Smooth muscle cell (in vitro differentiated cells): ENCODE data around the gene SRPX2. TPM values are rescaled to one million over a fixed set of nuclear protein-coding genes. Genes with fewer than 3 reads are reported as not detected.

Experiments
- DNase-seq: peaks from one replicate; lab custom pipeline; 2025; ENCODE audit not compliant: unreplicated experiment; lab: John Stamatoyannopoulos, UW
- H2AFZ ChIP-seq: fragments of 200-600 bp; sonication (generic); 2 replicates; pipeline ENCODE4 v1.6.0; 2016; ENCODE audit warnings: antibody characterized with exemption, low read depth, mild to moderate bottlenecking
- H3F3A ChIP-seq: fragments of 200-600 bp; sonication (generic); 2 replicates; pipeline ENCODE4 v1.6.0; 2017; ENCODE audit warnings: antibody characterized with exemption, low read depth
- H3K27ac ChIP-seq: fragments of 200-600 bp; sonication (generic); 2 replicates; pipeline ENCODE4 v1.5.1; 2016; ENCODE audit warnings: low read depth, mild to moderate bottlenecking
- H3K27me3 ChIP-seq: fragments of 200-600 bp; sonication (generic); 2 replicates; pipeline ENCODE4 v1.6.1; 2016; ENCODE audit warnings: low read depth, mild to moderate bottlenecking
- H3K36me3 ChIP-seq: fragments of 200-600 bp; sonication (generic); 2 replicates; pipeline ENCODE4 v1.5.1; 2016; ENCODE audit warnings: low read depth
- H3K4me1 ChIP-seq: fragments of 200-600 bp; sonication (generic); 2 replicates; pipeline ENCODE4 v1.5.1; 2016; ENCODE audit warnings: low read depth
- H3K4me2 ChIP-seq: fragments of 200-600 bp; sonication (generic); 2 replicates; pipeline ENCODE4 v1.6.0; 2016; ENCODE audit warnings: mild to moderate bottlenecking
- H3K4me3 ChIP-seq: fragments of 200-600 bp; sonication (generic); 2 replicates; pipeline ENCODE4 v1.5.1; 2016; ENCODE audit warnings: mild to moderate bottlenecking
- H3K79me2 ChIP-seq: fragments of 200-600 bp; sonication (generic); 2 replicates; pipeline ENCODE4 v1.6.0; 2016; ENCODE audit warnings: low read depth, mild to moderate bottlenecking
- H3K9ac ChIP-seq: fragments of 200-600 bp; sonication (generic); 2 replicates; pipeline ENCODE4 v1.6.0; 2016; ENCODE audit warnings: low read depth
- H3K9me3 ChIP-seq: fragments of 200-600 bp; sonication (generic); replicated peaks from 2 replicates; pipeline ENCODE4 v1.5.1; 2016; ENCODE audit warnings: low read depth
- H4K20me1 ChIP-seq: fragments of 200-600 bp; sonication (generic); 2 replicates; pipeline ENCODE4 v1.6.0; 2016; ENCODE audit warnings: low read depth
- WGBS: methylation state at CpG from one replicate; pipeline ENCODE4 v1.1.7; 2016; ENCODE audit warnings: low lambda C conversion rate; 5-methylcytosine and 5-hydroxymethylcytosine counted together
- polyA plus RNA-seq: library from polyadenylated mRNA; unstranded; fragments of >200 nt; fragmentation: Nextera tagmentation; extraction: Ambion mirVana; gene quantifications from 2 replicates; pipeline ENCODE4 v1.2.1, GENCODE V29; 2016
- total RNA-seq: library from RNA; depleted of rRNA; stranded (reverse); fragments of >200 nt; gene quantifications from 2 replicates; pipeline ENCODE4 v1.2.3, GENCODE V29; 2014
- TF ChIP-seq, protein P1 (sequence below): fragments of 200-600 bp; sonication (generic); IDR thresholded peaks from 2 replicates; pipeline ENCODE4 v1.5.1; 2017; ENCODE audit warnings: borderline replicate concordance, mild to moderate bottlenecking, antibody characterized with exemption; ENCODE audit not compliant: insufficient read depth, poor library complexity, severe bottlenecking

Gene SRPX2
- total and polyA plus RNA-seq, 2 experiments from 2014 or later, result 118 to 215 TPM

DNA sequence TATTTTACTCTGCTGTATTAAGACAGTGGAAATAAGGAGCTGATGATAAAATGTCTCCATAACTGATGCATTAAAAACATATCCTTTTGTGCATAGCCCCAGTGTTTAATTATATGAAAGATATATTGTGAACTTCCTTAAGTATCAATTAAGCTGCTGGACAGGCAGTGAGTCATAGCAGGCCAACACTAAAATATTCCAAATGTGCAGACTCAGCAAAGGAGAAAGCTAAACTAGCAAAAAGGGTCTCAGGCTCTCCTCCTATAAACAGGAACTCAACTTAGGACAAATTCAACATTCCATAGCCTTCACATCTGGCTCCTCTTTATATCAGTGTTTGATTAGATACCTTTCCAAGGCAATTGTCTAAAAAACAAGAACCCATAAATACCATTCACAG, 43.7 kb upstream of the SRPX2 start:
- Histone ChIP-seq H3F3A (no peaks in the 10 kb centered on the region), H3K9me3 (no peaks in the 10 kb centered on the region), H3K9ac (no peak overlapping the region), H3K4me3 (no peak overlapping the region), H3K4me1 (no peaks in the 10 kb centered on the region), H3K4me2 (no peak overlapping the region), H3K27ac (no peak overlapping the region), H3K36me3 (no peaks in the 10 kb centered on the region), H3K79me2 (no peaks in the 10 kb centered on the region), H3K27me3 (no peaks in the 10 kb centered on the region), H2AFZ (no peak overlapping the region), H4K20me1 (no peaks in the 10 kb centered on the region)
- TF ChIP-seq, protein P1, sequence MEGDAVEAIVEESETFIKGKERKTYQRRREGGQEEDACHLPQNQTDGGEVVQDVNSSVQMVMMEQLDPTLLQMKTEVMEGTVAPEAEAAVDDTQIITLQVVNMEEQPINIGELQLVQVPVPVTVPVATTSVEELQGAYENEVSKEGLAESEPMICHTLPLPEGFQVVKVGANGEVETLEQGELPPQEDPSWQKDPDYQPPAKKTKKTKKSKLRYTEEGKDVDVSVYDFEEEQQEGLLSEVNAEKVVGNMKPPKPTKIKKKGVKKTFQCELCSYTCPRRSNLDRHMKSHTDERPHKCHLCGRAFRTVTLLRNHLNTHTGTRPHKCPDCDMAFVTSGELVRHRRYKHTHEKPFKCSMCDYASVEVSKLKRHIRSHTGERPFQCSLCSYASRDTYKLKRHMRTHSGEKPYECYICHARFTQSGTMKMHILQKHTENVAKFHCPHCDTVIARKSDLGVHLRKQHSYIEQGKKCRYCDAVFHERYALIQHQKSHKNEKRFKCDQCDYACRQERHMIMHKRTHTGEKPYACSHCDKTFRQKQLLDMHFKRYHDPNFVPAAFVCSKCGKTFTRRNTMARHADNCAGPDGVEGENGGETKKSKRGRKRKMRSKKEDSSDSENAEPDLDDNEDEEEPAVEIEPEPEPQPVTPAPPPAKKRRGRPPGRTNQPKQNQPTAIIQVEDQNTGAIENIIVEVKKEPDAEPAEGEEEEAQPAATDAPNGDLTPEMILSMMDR, result no peak
- no peak for DNase-seq

DNA sequence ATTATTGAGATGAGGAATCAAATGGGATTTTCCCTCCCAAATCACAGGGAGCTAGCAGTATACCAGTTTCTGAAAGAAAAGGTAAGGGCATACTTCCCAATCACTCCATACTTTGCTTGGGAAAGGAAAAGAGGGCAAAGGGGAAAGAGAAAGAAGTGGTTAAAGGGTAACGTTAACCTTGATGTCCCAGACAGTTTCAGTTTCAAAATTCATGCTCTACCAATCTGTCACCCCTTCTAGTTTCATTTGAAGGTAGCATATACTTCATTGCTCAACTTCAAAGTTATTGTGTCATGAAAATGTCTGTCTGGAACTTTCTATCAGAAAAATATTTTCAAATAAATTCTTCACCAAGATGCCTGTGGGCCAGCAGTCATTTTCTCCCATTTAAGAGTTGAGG, 43.2 kb upstream of the SRPX2 start:
- no peaks in the 10 kb centered on the region for H3K9me3 ChIP-seq
- no peaks in the 10 kb centered on the region for H3K79me2 ChIP-seq
- no peaks in the 10 kb centered on the region for H3K27me3 ChIP-seq
- 63% methylated on average over 1 of the region's 1 CpG for WGBS
- no peak overlapping the region for H3K4me2 ChIP-seq
- TF ChIP-seq, protein P1, result no peak
- DNase-seq, result no peak
- no peak overlapping the region for H3K9ac ChIP-seq
- no peak overlapping the region for H3K27ac ChIP-seq
- no peaks in the 10 kb centered on the region for H3K4me1 ChIP-seq
- no peak overlapping the region for H2AFZ ChIP-seq
- H3K36me3 ChIP-seq, result no peaks in the 10 kb centered on the region
- no peak overlapping the region for H3K4me3 ChIP-seq
- H4K20me1 ChIP-seq, result no peaks in the 10 kb centered on the region
- no peaks in the 10 kb centered on the region for H3F3A ChIP-seq

DNA sequence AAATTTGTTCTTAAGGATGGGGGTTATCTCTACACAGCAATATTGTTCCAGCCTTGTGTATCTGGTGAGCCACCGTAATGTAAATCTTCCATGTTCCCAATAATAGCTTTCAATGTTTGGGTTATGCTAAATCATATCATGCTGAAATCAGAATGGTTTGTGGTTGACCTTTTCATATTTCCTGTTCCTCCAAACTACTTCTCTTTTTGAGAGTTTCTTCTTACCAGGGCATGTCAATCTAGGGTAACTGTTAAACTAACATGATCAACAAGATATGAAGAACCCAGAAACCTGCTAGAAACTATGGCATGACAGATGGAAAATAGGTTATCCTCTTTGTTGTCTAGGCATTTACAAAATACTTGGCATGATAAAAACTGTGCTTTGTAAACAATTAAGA, 37.2 kb upstream of the SRPX2 start:
- WGBS, result 91% methylated on average over 1 of the region's 1 CpG
- no peak overlapping the region for H3K4me3 ChIP-seq
- DNase-seq, result no peak
- TF ChIP-seq, protein P1, result no peak
- H3F3A ChIP-seq, result no peaks in the 10 kb centered on the region
- no peak overlapping the region for H3K4me2 ChIP-seq
- H3K9ac ChIP-seq, result no peak overlapping the region
- no peaks in the 10 kb centered on the region for H4K20me1 ChIP-seq
- no peaks in the 10 kb centered on the region for H3K36me3 ChIP-seq
- H3K27ac ChIP-seq, result no peak overlapping the region
- H3K27me3 ChIP-seq, result no peaks in the 10 kb centered on the region
- no peaks in the 10 kb centered on the region for H3K4me1 ChIP-seq
- no peaks in the 10 kb centered on the region for H3K9me3 ChIP-seq
- H3K79me2 ChIP-seq, result no peaks in the 10 kb centered on the region
- H2AFZ ChIP-seq, result no peak overlapping the region

DNA sequence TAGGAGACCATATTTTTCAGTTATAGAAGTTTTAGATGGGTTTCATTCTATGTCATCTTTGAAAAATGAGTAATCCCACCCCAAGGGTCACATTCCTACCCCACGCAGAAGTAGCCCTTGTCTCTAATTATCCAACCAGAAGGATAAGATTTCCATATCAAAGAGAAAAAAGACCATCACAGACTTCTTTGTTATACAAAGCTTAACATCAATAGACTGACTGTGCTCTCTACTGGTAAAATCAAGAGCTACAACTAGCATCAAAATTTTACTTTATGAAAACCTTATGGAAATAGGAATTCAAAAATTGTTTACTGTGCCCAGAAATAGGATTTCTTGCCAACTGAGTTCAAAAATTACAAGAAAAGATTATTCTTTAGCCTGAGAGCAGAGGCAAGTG, 34.4 kb upstream of the SRPX2 start:
- Histone ChIP-seq H3K9ac (no peak overlapping the region), H3K79me2 (no peaks in the 10 kb centered on the region), H3K4me3 (no peak overlapping the region), H4K20me1 (no peaks in the 10 kb centered on the region), H3K4me1 (no peaks in the 10 kb centered on the region), H3K27me3 (no peaks in the 10 kb centered on the region), H3K9me3 (no peaks in the 10 kb centered on the region), H2AFZ (no peak overlapping the region), H3F3A (no peaks in the 10 kb centered on the region), H3K36me3 (no peaks in the 10 kb centered on the region), H3K27ac (no peak overlapping the region), H3K4me2 (no peak overlapping the region)
- WGBS, result 29% methylated on average over 1 of the region's 1 CpG
- TF ChIP-seq, protein P1, result peak; percentile 8
- no peak for DNase-seq
